CD14-positive monocyte (primary cell): ENCODE data around the gene ACVR1B. TPM values are rescaled to one million over a fixed set of nuclear protein-coding genes. Genes with fewer than 3 reads are reported as not detected.

ENCODE experiments used
- DNase-seq, 3 donors: peaks; one replicate each; pipeline ENCODE4 v3.0.0-alpha.2; 2011 to 2022
- H2AFZ ChIP-seq: 2 replicates; pipeline ENCODE4 v1.6.0; 2012; ENCODE audit warnings: mild to moderate bottlenecking, low read depth, low read length, inconsistent platforms; ENCODE audit not compliant: insufficient read depth, poor library complexity, severe bottlenecking
- H3K27ac ChIP-seq, 2 donors: 1 replicate in 1 of 2; 2 replicates in 1 of 2; pipeline ENCODE4 v1.5.1; 2012 to 2013; ENCODE audit warnings: low read length in 2 of 2, control low read depth in 1 of 2, inconsistent platforms in 1 of 2, low read depth in 1 of 2, mild to moderate bottlenecking in 1 of 2
- H3K27me3 ChIP-seq, 2 donors: one replicate each; pipeline versions ENCODE4 v1.6.0 to v1.6.1; 2011 to 2013; ENCODE audit warnings: low read length in 2 of 2; ENCODE audit not compliant: control insufficient read depth in 2 of 2, insufficient read depth in 2 of 2
- H3K36me3 ChIP-seq, 2 donors: replicated peaks in 1 of 2; 1 replicate in 1 of 2; 2 replicates in 1 of 2; pipeline versions ENCODE4 v1.5.1 to v1.6.1; 2012 to 2013; ENCODE audit warnings: low read length in 2 of 2, control low read depth in 1 of 2, inconsistent platforms in 1 of 2, mild to moderate bottlenecking in 1 of 2; ENCODE audit not compliant: insufficient read depth in 2 of 2, control insufficient read depth in 1 of 2
- H3K4me1 ChIP-seq, 2 donors: 1 replicate in 1 of 2; 2 replicates in 1 of 2; pipeline versions ENCODE4 v1.5.1 to v1.6.1; 2012 to 2013; ENCODE audit warnings: low read length in 2 of 2, control low read depth in 1 of 2, inconsistent platforms in 1 of 2, mild to moderate bottlenecking in 1 of 2, moderate library complexity in 1 of 2; ENCODE audit not compliant: insufficient read depth in 2 of 2, control insufficient read depth in 1 of 2
- H3K4me2 ChIP-seq: replicated peaks from 2 replicates; pipeline ENCODE3; 2012; ENCODE audit warnings: low read length, moderate library complexity, mild to moderate bottlenecking; ENCODE audit not compliant: poor library complexity, severe bottlenecking; ENCODE audit errors: extremely low read depth
- H3K4me3 ChIP-seq, 3 experiments: fragments of 200-600 bp in 1 of 3; sonication (generic) in 1 of 3; replicated peaks in 1 of 3; 1 replicate in 2 of 3; 2 replicates in 1 of 3; pipeline ENCODE4 v1.5.1; 2011 to 2013; ENCODE audit warnings: low read length in 3 of 3, mild to moderate bottlenecking in 3 of 3, control low read depth in 2 of 3, low read depth in 2 of 3, inconsistent platforms in 1 of 3, moderate library complexity in 1 of 3
- H3K79me2 ChIP-seq: 2 replicates; pipeline ENCODE4 v1.6.0; 2012; ENCODE audit warnings: mild to moderate bottlenecking, control low read depth, inconsistent platforms, low read length, moderate library complexity; ENCODE audit not compliant: insufficient read depth
- H3K9ac ChIP-seq: 2 replicates; pipeline ENCODE4 v1.6.0; 2017; ENCODE audit warnings: low read length, mild to moderate bottlenecking; ENCODE audit not compliant: insufficient read depth, poor library complexity, severe bottlenecking
- H3K9me3 ChIP-seq, 2 donors: replicated peaks in 1 of 2; 1 replicate in 1 of 2; 2 replicates in 1 of 2; pipeline versions ENCODE4 v1.5.1 to v1.6.1; 2012 to 2013; ENCODE audit warnings: low read length in 2 of 2, control low read depth in 1 of 2; ENCODE audit not compliant: control insufficient read depth in 1 of 2, insufficient read depth in 1 of 2
- H4K20me1 ChIP-seq: 2 replicates; pipeline ENCODE4 v1.6.0; 2012; ENCODE audit warnings: mild to moderate bottlenecking, low read length, control low read depth, moderate library complexity; ENCODE audit not compliant: insufficient read depth
- H3K27ac Mint-ChIP-seq, 7 donors: one replicate each; pipeline ENCODE4 v1.8.0; 2020; ENCODE audit warnings: mild to moderate bottlenecking in 7 of 7, mixed read lengths in 7 of 7, moderate library complexity in 6 of 7, inconsistent platforms in 2 of 7
- H3K27me3 Mint-ChIP-seq, 3 donors: one replicate each; pipeline ENCODE4 v1.8.0; 2021 to 2022; ENCODE audit warnings: low read depth in 3 of 3, mild to moderate bottlenecking in 3 of 3, mixed read lengths in 3 of 3, moderate library complexity in 3 of 3, inconsistent platforms in 1 of 3
- H3K36me3 Mint-ChIP-seq, 2 donors: one replicate each; pipeline ENCODE4 v1.8.0; 2020; ENCODE audit warnings: mixed read lengths in 2 of 2, inconsistent platforms in 1 of 2, mild to moderate bottlenecking in 1 of 2
- H3K4me1 Mint-ChIP-seq: one replicate; pipeline ENCODE4 v1.8.0; 2020; ENCODE audit warnings: mild to moderate bottlenecking, mixed read lengths
- H3K4me3 Mint-ChIP-seq, 2 donors: one replicate each; pipeline ENCODE4 v1.8.0; 2020; ENCODE audit warnings: mild to moderate bottlenecking in 2 of 2, mixed read lengths in 2 of 2, moderate library complexity in 1 of 2
- H3K9me3 Mint-ChIP-seq, 7 donors: one replicate each; pipeline ENCODE4 v1.8.0; 2020 to 2022; ENCODE audit warnings: mixed read lengths in 7 of 7, mild to moderate bottlenecking in 6 of 7, moderate library complexity in 6 of 7, inconsistent platforms in 2 of 7
- WGBS: methylation state at CpG from one replicate; pipeline ENCODE4 v1.1.5; 2013; ENCODE audit warnings: missing lambda C conversion rate; ENCODE audit not compliant: insufficient coverage; 5-methylcytosine and 5-hydroxymethylcytosine counted together
- intact Hi-C, 2 donors: fragments of 100-400 bp; cut with micrococcal nuclease; formaldehyde crosslinking; loops; one replicate each; pipeline versions ENCODE4 v1.15.0 to v1.15.1; 2023
- polyA plus RNA-seq, 3 donors: library from polyadenylated mRNA; depleted of rRNA in 1 of 3; unstranded in 2 of 3; stranded (reverse) in 1 of 3; fragments of 300-500 nt in 2 of 3; fragments of >200 nt in 1 of 3; fragmentation: Illumina TruSeq in 2 of 3; gene quantifications; 1 replicate in 2 of 3; 2 replicates in 1 of 3; pipeline ENCODE4 v1.2.3, GENCODE V29; 2012 to 2021
- TF ChIP-seq, protein P1 (sequence below): fragments of 200-600 bp; IDR thresholded peaks from one replicate; pipeline ENCODE4 v1.8.0; 2022; ENCODE audit warnings: antibody characterized with exemption, mild to moderate bottlenecking

ACVR1B gene
- polyA plus RNA-seq, 3 donors: 1.8 to 18.5 (median 3.9) TPM

DNA sequence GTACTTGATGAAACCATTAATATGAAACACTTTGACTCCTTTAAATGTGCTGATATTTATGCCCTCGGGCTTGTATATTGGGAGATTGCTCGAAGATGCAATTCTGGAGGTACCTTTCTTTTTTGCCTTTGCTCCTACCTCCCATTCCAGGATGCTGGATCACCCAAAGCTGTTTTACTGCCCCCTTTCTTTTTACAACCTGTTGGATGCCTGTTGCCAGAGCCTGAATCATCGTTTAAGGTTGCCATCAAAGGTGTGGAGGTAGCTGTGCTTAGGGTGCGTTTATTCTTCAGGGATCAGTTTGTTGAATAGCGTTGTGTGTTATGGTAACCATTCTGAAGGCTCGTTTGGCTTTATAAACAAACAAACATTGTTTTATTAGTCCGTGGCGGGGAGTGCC is 35.3 kb downstream of the ACVR1B start:
- intact Hi-C loops: no loop called here
- peaks cover 75 to 85% of the 10 kb centered on the region in 2 donors for H3K36me3 Mint-ChIP-seq
- TF ChIP-seq, protein P1, sequence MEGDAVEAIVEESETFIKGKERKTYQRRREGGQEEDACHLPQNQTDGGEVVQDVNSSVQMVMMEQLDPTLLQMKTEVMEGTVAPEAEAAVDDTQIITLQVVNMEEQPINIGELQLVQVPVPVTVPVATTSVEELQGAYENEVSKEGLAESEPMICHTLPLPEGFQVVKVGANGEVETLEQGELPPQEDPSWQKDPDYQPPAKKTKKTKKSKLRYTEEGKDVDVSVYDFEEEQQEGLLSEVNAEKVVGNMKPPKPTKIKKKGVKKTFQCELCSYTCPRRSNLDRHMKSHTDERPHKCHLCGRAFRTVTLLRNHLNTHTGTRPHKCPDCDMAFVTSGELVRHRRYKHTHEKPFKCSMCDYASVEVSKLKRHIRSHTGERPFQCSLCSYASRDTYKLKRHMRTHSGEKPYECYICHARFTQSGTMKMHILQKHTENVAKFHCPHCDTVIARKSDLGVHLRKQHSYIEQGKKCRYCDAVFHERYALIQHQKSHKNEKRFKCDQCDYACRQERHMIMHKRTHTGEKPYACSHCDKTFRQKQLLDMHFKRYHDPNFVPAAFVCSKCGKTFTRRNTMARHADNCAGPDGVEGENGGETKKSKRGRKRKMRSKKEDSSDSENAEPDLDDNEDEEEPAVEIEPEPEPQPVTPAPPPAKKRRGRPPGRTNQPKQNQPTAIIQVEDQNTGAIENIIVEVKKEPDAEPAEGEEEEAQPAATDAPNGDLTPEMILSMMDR: no peak
- no peak overlapping the region for H3K4me3 ChIP-seq
- no peaks in the 10 kb centered on the region for H3K27me3 Mint-ChIP-seq
- peaks cover 14% of the 10 kb centered on the region for H3K4me1 Mint-ChIP-seq
- WGBS: 89% methylated on average over 4 of the region's 8 CpGs
- no peaks in the 10 kb centered on the region for H3K9me3 ChIP-seq
- no peaks in the 10 kb centered on the region for H3K9me3 Mint-ChIP-seq
- peaks cover 14 to 18% of the 10 kb centered on the region in 2 donors for H3K4me1 ChIP-seq
- no peak overlapping the region for H3K9ac ChIP-seq
- H3K27me3 ChIP-seq: no peaks in the 10 kb centered on the region
- H3K27ac Mint-ChIP-seq: peak overlapping the region in 1 of 7 donors; percentile 31
- no peak for DNase-seq
- no peak overlapping the region for H2AFZ ChIP-seq
- H3K27ac ChIP-seq: no peak overlapping the region
- no peak overlapping the region for H3K4me2 ChIP-seq
- no peak overlapping the region for H3K4me3 Mint-ChIP-seq
- peaks cover 3% of the 10 kb centered on the region for H3K79me2 ChIP-seq
- H4K20me1 ChIP-seq: peaks cover 31% of the 10 kb centered on the region
- H3K36me3 ChIP-seq: peaks cover 65 to 87% of the 10 kb centered on the region in 2 donors

DNA sequence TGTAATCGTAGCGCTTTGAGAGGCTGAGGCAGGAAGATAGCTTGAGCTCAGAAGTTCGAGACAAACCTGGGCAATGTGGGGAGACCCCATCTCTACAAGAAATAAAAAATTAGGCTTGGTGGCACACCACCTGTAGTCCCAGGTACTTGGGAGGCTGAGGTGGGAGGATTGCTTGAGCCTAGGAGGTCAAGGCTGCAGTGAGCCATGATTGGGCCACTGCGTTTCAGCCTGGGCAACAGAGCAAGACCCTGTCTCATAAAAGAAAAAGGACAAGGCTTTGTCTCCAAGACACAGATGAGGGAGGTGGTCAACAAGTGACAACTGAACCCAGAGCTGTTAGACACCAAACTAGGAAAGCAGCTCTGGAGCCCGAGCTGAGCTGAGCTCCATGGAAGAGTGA is 40.7 kb downstream of the ACVR1B start:
- H3K27ac Mint-ChIP-seq: peak overlapping the region in 4 of 7 donors; percentile 37 to 75 (median 50)
- peaks cover 0 to 2% (median 0%) of the 10 kb centered on the region in 3 donors for H3K27me3 Mint-ChIP-seq
- no peaks in the 10 kb centered on the region for H3K9me3 ChIP-seq
- no peak overlapping the region for H3K4me3 ChIP-seq
- peaks cover 69 to 84% of the 10 kb centered on the region in 2 donors for H3K36me3 Mint-ChIP-seq
- peaks cover 50 to 80% of the 10 kb centered on the region in 2 donors for H3K36me3 ChIP-seq
- H3K4me2 ChIP-seq: no peak overlapping the region
- peaks cover 48% of the 10 kb centered on the region for H4K20me1 ChIP-seq
- peaks cover 0 to 4% (median 0%) of the 10 kb centered on the region in 7 donors for H3K9me3 Mint-ChIP-seq
- peaks cover 22% of the 10 kb centered on the region for H3K4me1 Mint-ChIP-seq
- intact Hi-C loops: loop anchor here in 1 of 2 donors (5.0 kb wide), 1 partner anchor 35 kb away; no protein-coding TSS in a partner anchor
- H3K27ac ChIP-seq: no peak overlapping the region
- WGBS: 96% methylated on average over 2 of the region's 5 CpGs
- no peak overlapping the region for H3K9ac ChIP-seq
- H3K27me3 ChIP-seq: no peaks in the 10 kb centered on the region
- H3K4me1 ChIP-seq: peaks cover 16 to 18% of the 10 kb centered on the region in 2 donors
- DNase-seq: no peak
- TF ChIP-seq, protein P1: no peak
- no peaks in the 10 kb centered on the region for H3K79me2 ChIP-seq
- no peak overlapping the region for H2AFZ ChIP-seq
- H3K4me3 Mint-ChIP-seq: no peak overlapping the region
